Jurkat, Clone E6-1 (cell line): ENCODE results near the gene SPR.

ENCODE experiments used
- DNase-seq: peaks from one replicate; pipeline ENCODE4 v3.0.0-alpha.2; 2011; ENCODE audit warnings: low read depth, low spot score
- H3K4me3 ChIP-seq: 2 replicates; pipeline ENCODE4 v1.5.1; 2011; ENCODE audit warnings: mild to moderate bottlenecking, low read length, control low read depth, moderate library complexity

SPR gene

GRCh38 chr2:72925328-72925943, 38.2 kb downstream of the SPR start:
- no peak for DNase-seq
- H3K4me3 ChIP-seq: no peak overlapping the region

- no peak overlapping the region for H3K4me3 ChIP-seq
- DNase-seq: no peak
Measured at GRCh38 chr2:72926368-72926767, 39.2 kb downstream of the SPR start.

GRCh38 chr2:72926811-72927465, 39.7 kb downstream of the SPR start:
- no peak for DNase-seq
- H3K4me3 ChIP-seq: no peak overlapping the region

GRCh38 chr2:72927619-72928550, 40.7 kb downstream of the SPR start:
- no peak overlapping the region for H3K4me3 ChIP-seq
- DNase-seq: no peak

GRCh38 chr2:72929010-72929409, 41.8 kb downstream of the SPR start:
- DNase-seq: no peak
- no peak overlapping the region for H3K4me3 ChIP-seq

GRCh38 chr2:72931280-72931910, 44.2 kb downstream of the SPR start:
- DNase-seq: no peak

GRCh38 chr2:72932045-72932740, 45.0 kb downstream of the SPR start:
- no peak overlapping the region for H3K4me3 ChIP-seq
- peak; percentile 42 for DNase-seq

More at GRCh38 chr2:72931280-72931910, 44.2 kb downstream of the SPR start:
- no peak overlapping the region for H3K4me3 ChIP-seq

- no peak overlapping the region for H3K4me3 ChIP-seq
- no peak for DNase-seq
Measured at GRCh38 chr2:72932805-72933204, 45.6 kb downstream of the SPR start.

- no peak overlapping the region for H3K4me3 ChIP-seq
- DNase-seq: no peak
Measured at GRCh38 chr2:72933207-72933606, 46.0 kb downstream of the SPR start.

GRCh38 chr2:72933646-72934151, 46.5 kb downstream of the SPR start:
- H3K4me3 ChIP-seq: no peak overlapping the region
- DNase-seq: no peak

- H3K4me3 ChIP-seq: no peak overlapping the region
- DNase-seq: no peak
Measured at GRCh38 chr2:72934683-72935610, 47.7 kb downstream of the SPR start.

GRCh38 chr2:72935611-72935957, 48.4 kb downstream of the SPR start:
- no peak for DNase-seq

GRCh38 chr2:72936660-72937355, 49.6 kb downstream of the SPR start:
- no peak overlapping the region for H3K4me3 ChIP-seq
- DNase-seq: no peak

More at GRCh38 chr2:72935611-72935957, 48.4 kb downstream of the SPR start:
- no peak overlapping the region for H3K4me3 ChIP-seq

- DNase-seq: no peak
- H3K4me3 ChIP-seq: no peak overlapping the region
Measured at GRCh38 chr2:72937356-72937669, 50.1 kb downstream of the SPR start.

GRCh38 chr2:72938455-72938854, 51.2 kb downstream of the SPR start:
- DNase-seq: no peak
- no peak overlapping the region for H3K4me3 ChIP-seq

GRCh38 chr2:72940361-72940760, 53.2 kb downstream of the SPR start:
- no peak overlapping the region for H3K4me3 ChIP-seq
- no peak for DNase-seq

GRCh38 chr2:72940786-72941185, 53.6 kb downstream of the SPR start:
- H3K4me3 ChIP-seq: no peak overlapping the region
- no peak for DNase-seq
